ENCODE results near the gene CCDC167.

Gene CCDC167

GRCh38 chr6:37512400-37513011, 12.8 kb upstream of the CCDC167 start:
- no peak for TF ChIP-seq CTCF (IDR thresholded peaks at IDR 0.05; ENCODE audit: low read length, missing control alignments)

GRCh38 chr6:37511910-37512399, 12.3 kb upstream of the CCDC167 start:
- no peak overlapping the region for H3K4me3 ChIP-seq (replicated peaks; ENCODE audit: low read depth, low read length)
- DNase-seq (ENCODE audit: low read depth) = no peak
- no peak for TF ChIP-seq CTCF (IDR thresholded peaks at IDR 0.05; ENCODE audit: low read length, missing control alignments)

More at GRCh38 chr6:37512400-37513011, 12.8 kb upstream of the CCDC167 start:
- no peak for DNase-seq (ENCODE audit: low read depth)
- no peak overlapping the region for H3K4me3 ChIP-seq (replicated peaks; ENCODE audit: low read depth, low read length)

GRCh38 chr6:37511201-37511600, 11.5 kb upstream of the CCDC167 start:
- no peak overlapping the region for H3K4me3 ChIP-seq (replicated peaks; ENCODE audit: low read depth, low read length)
- TF ChIP-seq CTCF (IDR thresholded peaks at IDR 0.05; ENCODE audit: low read length, missing control alignments) = no peak
- DNase-seq (ENCODE audit: low read depth) = no peak

- no peak for DNase-seq (ENCODE audit: low read depth)
- TF ChIP-seq CTCF (IDR thresholded peaks at IDR 0.05; ENCODE audit: low read length, missing control alignments) = no peak
Observed at GRCh38 chr6:37507690-37508421, 8.2 kb upstream of the CCDC167 start.

GRCh38 chr6:37507077-37507476, 7.4 kb upstream of the CCDC167 start:
- TF ChIP-seq CTCF (IDR thresholded peaks at IDR 0.05; ENCODE audit: low read length, missing control alignments) = no peak
- no peak overlapping the region for H3K4me3 ChIP-seq (replicated peaks; ENCODE audit: low read depth, low read length)
- DNase-seq (ENCODE audit: low read depth) = no peak

More at GRCh38 chr6:37507690-37508421, 8.2 kb upstream of the CCDC167 start:
- H3K4me3 ChIP-seq (replicated peaks; ENCODE audit: low read depth, low read length) = no peak overlapping the region

- no peak for TF ChIP-seq CTCF (IDR thresholded peaks at IDR 0.05; ENCODE audit: low read length, missing control alignments)
- DNase-seq (ENCODE audit: low read depth) = no peak
- no peak overlapping the region for H3K4me3 ChIP-seq (replicated peaks; ENCODE audit: low read depth, low read length)
Observed at GRCh38 chr6:37506479-37506878, 6.8 kb upstream of the CCDC167 start.

Measured in fibroblast of pulmonary artery (primary cell).